UCSD-AML1 (cell line): Measurements from ENCODE around the gene CAPZA1.

Source experiments
- DNase-seq: peaks from one replicate; lab custom pipeline; 2025; ENCODE audit not compliant: unreplicated experiment; lab: John Stamatoyannopoulos, UW

CAPZA1 gene

DNA sequence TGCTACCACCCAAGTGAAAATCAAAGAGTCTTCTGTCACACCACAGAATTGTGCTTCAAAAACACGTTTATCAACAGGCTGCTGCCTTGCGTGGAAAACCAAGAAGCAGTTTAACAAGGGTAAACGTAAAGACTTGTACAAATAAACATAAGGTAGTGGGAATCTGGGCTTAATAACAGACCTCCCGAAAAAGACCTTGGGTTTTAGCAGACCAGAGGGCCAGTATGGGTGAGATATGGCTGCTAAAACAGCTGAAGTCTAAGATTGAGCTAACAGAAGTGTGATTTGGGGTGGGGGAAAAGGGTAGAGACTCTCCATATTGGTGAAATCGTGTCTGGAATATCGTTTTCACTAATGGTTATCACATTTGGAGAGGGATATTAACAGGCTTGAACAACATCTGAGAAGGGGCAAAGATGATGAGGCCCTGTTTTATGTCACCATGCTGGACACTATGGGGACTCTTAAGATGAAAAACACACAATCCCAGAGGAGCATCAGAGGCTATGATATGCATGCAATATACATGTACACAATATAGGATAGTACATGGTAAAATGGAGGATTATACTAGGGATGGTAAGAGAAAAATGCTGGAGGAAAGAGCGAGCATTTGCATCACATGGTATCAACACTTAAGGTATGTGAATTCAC, 56.2 kb downstream of the CAPZA1 start:
- DNase-seq, result no peak

- DNase-seq, result no peak
These were observed 56.9 kb downstream of the CAPZA1 start for GRCh38 chr1:112676543-112676942.

DNA sequence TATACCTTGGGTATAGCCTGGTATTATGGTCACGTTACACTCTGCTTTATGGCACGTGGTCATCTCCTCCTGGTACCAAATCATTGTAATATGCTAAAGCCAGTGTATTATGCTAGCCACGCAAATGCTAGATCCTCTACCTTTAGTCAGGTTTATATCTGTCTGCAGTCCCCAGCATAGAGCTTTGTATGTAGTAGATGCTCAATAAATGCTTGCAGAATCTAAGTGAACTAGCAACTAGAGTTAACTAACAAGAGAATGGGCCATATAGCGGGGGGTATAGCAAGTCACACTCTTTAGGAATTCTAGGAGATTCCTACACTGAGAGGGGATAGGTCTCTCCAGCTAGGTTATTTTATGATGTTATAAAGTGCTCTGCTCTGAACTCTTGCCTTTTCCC, 57.9 kb downstream of the CAPZA1 start:
- DNase-seq, result no peak

GRCh38 chr1:112678605-112679004, 59.0 kb downstream of the CAPZA1 start:
- no peak for DNase-seq

DNA sequence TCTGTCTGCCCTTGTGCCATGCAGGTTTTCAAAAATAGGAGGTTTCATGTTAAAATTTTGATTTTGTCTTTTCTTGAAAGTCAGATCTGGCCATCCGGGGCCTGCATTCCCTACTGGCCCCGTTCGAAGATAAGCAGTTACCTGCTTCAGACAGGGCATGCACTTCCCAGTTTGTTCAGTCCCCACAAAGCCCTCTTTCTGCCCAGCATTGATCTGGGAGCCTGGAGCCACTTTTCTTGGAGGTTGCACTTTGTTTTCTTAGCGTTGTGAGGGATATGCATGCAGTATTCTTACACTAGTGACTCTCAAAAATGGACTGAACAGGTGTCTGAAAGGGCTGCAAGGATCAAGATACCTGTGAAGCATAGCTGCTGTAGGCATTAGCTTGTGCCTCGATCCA, 66.3 kb downstream of the CAPZA1 start:
- DNase-seq, result no peak

DNA sequence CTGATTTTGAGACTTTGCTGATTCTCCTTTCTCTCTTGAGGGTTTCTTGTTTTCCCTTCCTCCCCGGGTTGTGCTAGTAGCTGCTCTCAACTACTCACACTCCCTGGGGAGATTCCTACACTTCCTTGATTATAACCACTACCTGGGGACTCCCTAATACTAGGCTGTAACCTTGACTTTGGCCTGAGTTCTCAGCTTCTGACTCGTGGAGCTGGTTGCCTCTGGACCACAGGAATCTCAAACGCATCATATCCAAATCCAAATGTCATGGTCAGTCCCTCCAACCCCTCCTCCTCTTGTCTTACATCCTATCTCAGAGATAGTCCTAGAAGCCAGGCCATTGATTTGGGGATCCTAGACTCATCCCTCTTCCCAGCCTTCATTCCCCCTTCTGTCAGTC, 66.8 kb downstream of the CAPZA1 start:
- no peak for DNase-seq

DNA sequence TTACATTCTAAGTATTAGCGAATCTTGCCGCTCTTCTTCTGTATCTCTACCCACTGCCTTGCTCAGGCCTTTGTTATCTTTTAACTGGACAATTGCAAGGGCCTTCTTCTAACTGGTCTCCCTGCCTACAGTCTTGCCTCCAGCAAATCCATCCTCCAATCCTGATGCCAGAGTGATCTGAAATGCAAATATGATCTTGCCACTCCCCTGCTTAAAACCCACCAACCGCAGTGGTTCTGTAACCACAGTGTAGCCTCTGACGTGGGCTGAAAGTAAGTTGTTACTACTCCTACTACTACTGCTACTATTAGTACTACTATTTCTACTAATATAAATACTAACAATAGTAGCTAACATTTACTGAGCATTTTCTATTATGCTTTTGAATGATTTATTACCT, 67.2 kb downstream of the CAPZA1 start:
- no peak for DNase-seq

- DNase-seq, result no peak
These were observed 67.7 kb downstream of the CAPZA1 start for GRCh38 chr1:112687361-112687760.

DNA sequence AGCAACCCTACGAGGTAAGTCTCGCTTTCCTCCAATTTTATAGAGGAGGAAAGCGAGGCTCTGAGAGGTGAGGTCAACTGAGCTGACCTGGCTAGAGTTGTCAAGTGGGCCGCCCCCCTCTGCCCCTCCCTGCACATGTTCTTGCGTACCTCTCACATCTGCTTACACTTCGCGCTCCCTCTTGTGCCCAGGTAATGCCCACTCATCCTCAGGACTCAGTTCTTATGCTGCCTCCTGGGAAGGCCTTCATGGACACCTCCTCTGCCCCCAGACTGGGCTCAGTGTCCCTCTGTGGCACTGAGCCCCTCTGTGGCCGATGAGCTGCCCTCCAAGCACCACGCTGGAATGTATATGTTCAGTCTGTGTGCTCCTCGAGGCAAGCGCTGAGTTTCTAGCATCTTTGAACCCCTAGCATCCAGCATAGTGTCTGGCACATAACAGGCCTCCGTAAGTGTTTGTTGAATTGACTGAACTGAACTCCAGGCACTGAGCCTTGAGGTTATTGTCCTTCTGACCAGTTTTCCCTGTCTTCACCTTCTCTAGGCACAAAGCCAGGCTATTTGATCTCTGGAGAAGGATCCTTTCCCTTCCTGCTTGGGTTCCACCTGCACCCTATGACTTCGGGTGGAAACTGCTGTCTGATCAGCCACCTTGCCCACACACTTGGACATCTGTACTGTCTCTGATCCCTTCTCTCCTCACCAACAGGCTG, 68.3 kb downstream of the CAPZA1 start:
- DNase-seq, result no peak

- no peak for DNase-seq
These were observed 69.2 kb downstream of the CAPZA1 start for GRCh38 chr1:112688781-112689193.

GRCh38 chr1:112689196-112689841, 69.7 kb downstream of the CAPZA1 start:
- DNase-seq, result no peak

DNA sequence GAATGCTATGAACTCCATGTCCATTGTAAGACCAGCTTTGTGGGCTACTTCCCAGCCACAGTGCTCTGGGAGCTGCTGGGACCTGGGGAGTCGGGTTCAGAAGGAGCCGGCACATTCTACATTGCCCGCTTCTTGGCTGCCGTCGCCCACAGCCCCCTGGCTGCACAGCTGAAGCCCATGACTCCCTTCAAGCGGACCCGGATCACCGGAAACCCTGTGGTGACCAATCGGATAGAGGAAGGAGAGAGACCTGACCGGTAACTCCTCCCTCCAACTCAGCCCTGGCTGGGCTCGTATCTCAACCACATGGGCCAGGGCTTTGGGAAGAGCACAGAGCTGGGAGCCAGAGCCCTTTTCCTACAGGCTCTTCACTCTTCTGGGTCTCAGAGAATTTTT, 70.2 kb downstream of the CAPZA1 start:
- DNase-seq, result no peak

DNA sequence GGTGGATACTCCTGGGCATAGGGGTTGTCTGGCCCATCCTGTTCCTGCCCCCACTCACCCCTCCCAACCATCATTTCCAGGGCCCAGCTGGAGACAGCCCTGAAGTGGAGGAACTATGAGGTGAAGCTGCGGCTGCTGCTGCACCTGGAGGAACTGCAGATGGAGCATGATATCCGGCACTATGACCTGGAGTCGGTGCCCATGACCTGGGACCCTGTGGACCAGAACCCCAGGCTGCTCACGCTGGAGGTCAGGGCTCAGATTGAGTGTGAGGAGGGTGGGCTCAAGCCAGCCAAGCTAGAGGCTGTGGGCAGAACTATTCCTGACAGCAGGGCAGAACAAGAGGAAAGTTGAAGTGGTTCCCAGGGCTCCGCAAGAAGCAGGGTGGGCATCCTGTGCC, 73.0 kb downstream of the CAPZA1 start:
- DNase-seq, result no peak

GRCh38 chr1:112693821-112694220, 74.2 kb downstream of the CAPZA1 start:
- DNase-seq, result no peak

- DNase-seq, result no peak
These were observed 74.8 kb downstream of the CAPZA1 start for GRCh38 chr1:112694363-112694929.

GRCh38 chr1:112695276-112695675, 75.6 kb downstream of the CAPZA1 start:
- DNase-seq, result no peak

DNA sequence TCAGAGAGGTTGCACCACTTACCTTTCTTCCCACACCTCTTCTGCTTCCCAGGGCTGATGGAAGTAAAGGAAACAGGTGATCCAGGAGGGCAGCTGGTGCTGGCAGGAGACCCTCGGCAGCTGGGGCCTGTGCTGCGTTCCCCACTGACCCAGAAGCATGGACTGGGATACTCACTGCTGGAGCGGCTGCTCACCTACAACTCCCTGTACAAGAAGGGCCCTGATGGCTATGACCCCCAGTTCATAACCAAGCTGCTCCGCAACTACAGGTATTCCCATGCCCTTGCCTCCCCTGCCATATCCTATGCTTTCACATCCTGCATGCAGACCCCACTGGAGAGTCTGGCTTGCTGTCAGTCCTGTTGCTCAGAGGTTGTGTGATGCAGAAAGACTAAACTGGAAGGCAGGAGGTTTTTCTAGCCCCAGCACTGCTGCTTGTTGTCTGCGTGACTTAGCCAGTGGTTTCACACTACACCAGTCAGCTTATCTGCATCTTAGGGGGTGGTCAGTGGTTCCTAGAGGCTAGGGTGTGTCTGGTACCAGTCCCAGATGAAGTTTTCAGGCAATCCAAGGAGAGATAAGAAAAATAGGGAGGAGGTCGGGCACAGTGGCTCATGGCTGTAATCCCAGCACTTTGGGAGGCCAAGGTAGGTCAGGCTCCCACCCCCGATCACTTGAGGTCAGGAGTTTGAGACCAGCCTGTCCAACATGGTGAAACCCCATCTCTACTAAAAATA, 77.1 kb downstream of the CAPZA1 start:
- no peak for DNase-seq

GRCh38 chr1:112697781-112698201, 78.2 kb downstream of the CAPZA1 start:
- no peak for DNase-seq

DNA sequence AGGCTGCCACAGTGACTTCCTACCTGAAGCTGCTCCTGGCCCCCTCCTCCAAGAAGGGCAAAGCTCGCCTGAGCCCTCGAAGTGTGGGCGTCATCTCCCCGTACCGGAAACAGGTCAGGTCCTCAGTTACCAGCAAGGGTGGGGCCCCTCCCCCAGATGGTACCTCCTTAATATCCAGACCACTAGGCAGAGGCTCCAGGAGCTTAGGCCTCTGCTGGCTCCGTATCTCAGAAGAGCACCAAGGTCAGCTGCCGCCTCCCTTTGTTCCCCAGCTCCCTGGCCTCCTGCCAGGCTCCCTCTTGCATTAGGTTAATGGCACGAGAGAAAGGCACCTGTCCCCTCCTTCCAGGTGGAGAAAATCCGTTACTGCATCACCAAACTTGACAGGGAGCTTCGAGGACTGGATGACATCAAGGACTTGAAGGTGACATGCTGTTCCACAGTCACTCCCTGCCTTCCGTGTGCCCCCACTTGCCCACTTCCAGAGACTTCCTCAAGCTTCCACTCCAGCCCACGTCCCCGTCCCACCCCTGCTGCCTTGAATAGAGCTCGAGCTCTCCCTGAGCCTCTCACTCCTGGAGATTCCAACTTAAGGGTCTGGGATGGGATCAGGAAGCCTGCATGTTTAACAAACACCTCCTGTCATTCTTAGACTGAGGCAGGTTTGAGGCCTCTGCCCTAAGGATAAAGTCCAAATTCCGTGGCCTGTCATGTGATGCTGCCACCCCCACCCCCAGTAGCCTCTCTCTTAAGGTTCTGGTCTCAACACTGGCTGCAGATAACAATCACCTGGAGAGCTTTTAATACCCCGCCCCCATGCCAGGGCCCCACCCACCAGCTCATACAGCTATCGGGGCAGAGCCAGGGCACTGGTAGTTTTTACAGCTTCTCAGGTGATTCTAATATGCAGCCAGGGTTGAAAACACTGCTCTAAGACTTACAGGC, 79.0 kb downstream of the CAPZA1 start:
- DNase-seq, result no peak

- no peak for DNase-seq
These were observed 80.0 kb downstream of the CAPZA1 start for GRCh38 chr1:112699425-112700144.
